SK-N-SH (cell line): ENCODE results near the gene PFAS. TPM values are rescaled to one million over a fixed set of nuclear protein-coding genes. Genes with fewer than 3 reads are reported as not detected.

Source experiments
- CTCF ChIA-PET: fragments of 300-600, 350-600 bp; formaldehyde crosslinking; extraction: SDS; loops from one replicate; lab custom pipeline; 2021; lab: Yijun Ruan, JAX
- POLR2A ChIA-PET: fragments of 350-600 bp; sonication (Branson Sonifier 250); formaldehyde crosslinking; extraction: SDS; loops from one replicate; lab custom pipeline; 2020; ENCODE audit warnings: antibody characterized with exemption, inconsistent platforms; lab: Yijun Ruan, JAX
- DNase-seq: peaks from one replicate; pipeline ENCODE4 v3.0.0; 2012
- H2AFZ ChIP-seq: fragments of 200-600 bp; sonication (generic); 2 replicates; pipeline ENCODE4 v1.8.1; 2016; ENCODE audit warnings: antibody characterized with exemption, mild to moderate bottlenecking, low read depth
- H3F3A ChIP-seq: fragments of 200-600 bp; sonication (generic); replicated peaks from 2 replicates; pipeline ENCODE3; 2016; ENCODE audit warnings: antibody characterized with exemption, mild to moderate bottlenecking; ENCODE audit not compliant: insufficient read depth
- H3K27ac ChIP-seq, 2 experiments: fragments of 200-500 bp in 1 of 2; fragments of 200-600 bp in 1 of 2; sonication (Bioruptor generic) in 1 of 2; sonication (generic), shearing (Covaris generic) in 1 of 2; 2 replicates each; pipeline versions ENCODE4 v1.5.1 to v1.6.1; 2014 to 2016; ENCODE audit warnings: low read depth in 2 of 2, inconsistent platforms in 1 of 2, low read length in 1 of 2, mild to moderate bottlenecking in 1 of 2, mixed read lengths in 1 of 2
- H3K27me3 ChIP-seq: fragments of 200-600 bp; sonication (generic), shearing (Covaris generic); 2 replicates; pipeline ENCODE4 v1.6.1; 2016; ENCODE audit warnings: mixed run types; ENCODE audit not compliant: insufficient read depth
- H3K36me3 ChIP-seq, 2 experiments: fragments of 200-500 bp in 1 of 2; fragments of 200-600 bp in 1 of 2; sonication (Bioruptor generic) in 1 of 2; sonication (generic) in 1 of 2; replicated peaks in 1 of 2; 2 replicates each; pipeline versions ENCODE3 to v1.5.1; 2014 to 2016; ENCODE audit warnings: low read length in 1 of 2, mild to moderate bottlenecking in 1 of 2; ENCODE audit not compliant: insufficient read depth in 2 of 2, control insufficient read depth in 1 of 2
- H3K4me1 ChIP-seq, 2 experiments: fragments of 200-500 bp in 1 of 2; fragments of 200-600 bp in 1 of 2; sonication (Bioruptor generic) in 1 of 2; sonication (generic), shearing (Covaris generic) in 1 of 2; 2 replicates each; pipeline versions ENCODE4 v1.5.1 to v1.6.1; 2014 to 2016; ENCODE audit warnings: low read depth in 1 of 2, low read length in 1 of 2, mixed run types in 1 of 2; ENCODE audit not compliant: insufficient read depth in 2 of 2, control insufficient read depth in 1 of 2
- H3K4me2 ChIP-seq: fragments of 200-600 bp; sonication (generic), shearing (Covaris generic); 2 replicates; pipeline ENCODE4 v1.6.1; 2017; ENCODE audit warnings: mixed run types
- H3K4me3 ChIP-seq, 2 experiments: fragments of 200-500 bp in 1 of 2; fragments of 200-600 bp in 1 of 2; sonication (Bioruptor generic) in 1 of 2; sonication (generic), shearing (Covaris generic) in 1 of 2; 2 replicates each; pipeline versions ENCODE4 v1.5.1 to v1.8.1; 2014 to 2016; ENCODE audit warnings: low read depth in 2 of 2, inconsistent platforms in 1 of 2, low read length in 1 of 2, mild to moderate bottlenecking in 1 of 2, mixed read lengths in 1 of 2, moderate library complexity in 1 of 2
- H3K79me2 ChIP-seq: fragments of 200-600 bp; sonication (generic); 2 replicates; pipeline ENCODE4 v1.8.1; 2017; ENCODE audit warnings: mild to moderate bottlenecking; ENCODE audit not compliant: insufficient read depth
- H3K9ac ChIP-seq: fragments of 200-600 bp; sonication (generic); 2 replicates; pipeline ENCODE4 v1.6.1; 2017; ENCODE audit warnings: mixed run types
- H3K9me2 ChIP-seq: fragments of 200-600 bp; sonication (generic); 2 replicates; pipeline ENCODE4 v1.6.1; 2017; ENCODE audit warnings: mixed run types
- H3K9me3 ChIP-seq: fragments of 200-600 bp; sonication (generic); 2 replicates; pipeline ENCODE4 v1.6.1; 2017; ENCODE audit warnings: mixed run types, mild to moderate bottlenecking, moderate library complexity
- H4K20me1 ChIP-seq: fragments of 200-600 bp; sonication (generic); 2 replicates; pipeline ENCODE4 v1.6.1; 2017; ENCODE audit warnings: mild to moderate bottlenecking, mixed run types; ENCODE audit not compliant: insufficient read depth
- EP300 ChIP-seq, 2 experiments: IDR thresholded peaks; 2 replicates each; pipeline versions ENCODE4 v1.4.0 to v1.6.1; 2012; ENCODE audit warnings: borderline replicate concordance in 1 of 2, low read depth in 1 of 2, low read length in 1 of 2
- EZH2phosphoT487 ChIP-seq: fragments of 200-600 bp; sonication (generic); IDR thresholded peaks from 2 replicates; pipeline ENCODE4 v1.6.1; 2017; ENCODE audit warnings: low read depth, mixed run types, mild to moderate bottlenecking, antibody characterized with exemption, moderate library complexity, borderline replicate concordance
- FOSL2 ChIP-seq: IDR thresholded peaks from 2 replicates; pipeline ENCODE4 v1.4.0; 2012; ENCODE audit warnings: low read depth, mild to moderate bottlenecking, moderate library complexity, borderline replicate concordance
- GABPA ChIP-seq: IDR thresholded peaks from 2 replicates; pipeline ENCODE4 v1.4.0; 2012; ENCODE audit warnings: low read depth, mild to moderate bottlenecking
- GATA2 ChIP-seq: sonication (generic); formaldehyde crosslinking; IDR thresholded peaks from 2 replicates; pipeline ENCODE4 v1.5.0; 2020; ENCODE audit warnings: mild to moderate bottlenecking, missing genetic modification reagents
- JUND ChIP-seq: IDR thresholded peaks from 2 replicates; pipeline ENCODE4 v1.4.0; 2012
- NRF1 ChIP-seq: IDR thresholded peaks from 2 replicates; pipeline ENCODE4 v1.6.1; 2012; ENCODE audit warnings: low read depth, mild to moderate bottlenecking, low read length
- POLR2AphosphoS5 ChIP-seq: IDR thresholded peaks from 2 replicates; pipeline ENCODE4 v1.6.1; 2012; ENCODE audit warnings: low read depth, low read length
- RCOR1 ChIP-seq: fragments of 150-350 bp; IDR thresholded peaks from 2 replicates; pipeline ENCODE4 v1.6.1; 2017; ENCODE audit warnings: antibody characterized with exemption, low read length
- RFX5 ChIP-seq: IDR thresholded peaks from 2 replicates; pipeline ENCODE4 v1.6.1; 2012; ENCODE audit warnings: mild to moderate bottlenecking, improper control_type of control experiment, low read length
- RXRA ChIP-seq: IDR thresholded peaks from 2 replicates; pipeline ENCODE4 v1.4.0; 2012; ENCODE audit warnings: low read depth, mild to moderate bottlenecking, borderline replicate concordance
- SMC3 ChIP-seq: IDR thresholded peaks from 2 replicates; pipeline ENCODE4 v1.6.1; 2012; ENCODE audit warnings: low read depth, low read length, improper control_type of control experiment
- TCF12 ChIP-seq: IDR thresholded peaks from 2 replicates; pipeline ENCODE4 v1.4.0; 2012
- TEAD4 ChIP-seq: IDR thresholded peaks from 2 replicates; pipeline ENCODE4 v1.4.0; 2012; ENCODE audit warnings: mild to moderate bottlenecking, borderline replicate concordance; ENCODE audit not compliant: insufficient read depth
- YY1 ChIP-seq: IDR thresholded peaks from 2 replicates; pipeline ENCODE4 v1.4.0; 2012; ENCODE audit warnings: low read depth, mild to moderate bottlenecking
- WGBS: methylation state at CpG from one replicate; pipeline ENCODE4 v1.1.6; 2017; ENCODE audit warnings: low lambda C conversion rate; 5-methylcytosine and 5-hydroxymethylcytosine counted together
- polyA plus RNA-seq, 3 experiments: library from polyadenylated mRNA; depleted of rRNA; stranded (reverse); fragments of >200 nt; gene quantifications; 2 replicates each; pipeline ENCODE4 v1.2.3, GENCODE V29; 2012
- TF ChIP-seq, protein P1 (sequence below): IDR thresholded peaks from 2 replicates; pipeline ENCODE4 v1.4.0; 2012; ENCODE audit warnings: low read depth
- TF ChIP-seq, protein P2 (sequence below): IDR thresholded peaks from 2 replicates; pipeline ENCODE4 v1.6.1; 2012; ENCODE audit warnings: mild to moderate bottlenecking, low read depth, low read length, moderate library complexity
- TF ChIP-seq, protein P3 (sequence below): IDR thresholded peaks from 2 replicates; pipeline ENCODE4; 2012
- TF ChIP-seq, protein P4 (sequence below): fragments of 150-350 bp; IDR thresholded peaks from 2 replicates; pipeline ENCODE4 v1.6.1; 2017; ENCODE audit warnings: antibody characterized with exemption, low read length, low read depth, borderline replicate concordance

Gene PFAS
- polyA plus RNA-seq, 1 of the 3 experiments (the other 2 are of a cell fraction), result 22.4 TPM

DNA sequence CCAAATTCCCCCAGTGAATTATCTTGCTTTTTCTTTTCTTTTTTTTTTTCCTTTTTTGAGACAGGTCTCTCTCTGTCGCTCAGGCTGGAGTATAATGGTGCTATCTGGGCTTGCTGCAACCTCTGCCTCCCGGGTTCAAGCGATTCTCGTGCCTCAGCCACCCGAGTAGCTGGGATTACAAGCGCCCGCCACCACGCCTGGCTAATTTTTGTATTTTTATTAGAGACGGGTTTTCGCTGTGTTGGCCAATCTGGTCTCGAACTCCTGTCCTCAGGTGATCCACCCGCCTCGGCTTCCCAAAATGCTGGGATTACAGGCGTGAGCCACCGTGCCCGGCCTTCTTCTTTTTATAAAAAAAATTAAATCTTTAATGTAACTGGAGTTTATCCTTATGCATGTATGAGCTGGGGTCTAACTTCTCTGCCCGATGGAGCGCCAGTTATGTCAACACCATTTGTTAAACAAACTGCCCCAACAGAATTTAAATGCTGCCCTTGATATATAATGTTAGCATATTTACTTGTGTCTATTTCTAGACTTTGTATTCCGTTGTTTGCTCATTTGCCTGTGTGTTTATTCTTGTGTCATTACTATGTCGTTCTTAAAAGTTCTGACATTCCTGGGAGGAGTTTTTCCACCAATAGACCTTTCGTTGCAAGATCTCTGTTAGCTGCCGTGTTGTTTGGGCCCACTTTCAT lies 38.2 kb upstream of the PFAS start:
- peaks cover 0 to 9% of the 10 kb centered on the region in 2 experiments; a peak in 1 of 4 replicates for H3K4me1 ChIP-seq
- DNase-seq, result no peak
- H3K9ac ChIP-seq, result peak overlapping the region; percentile 85
- H3K36me3 ChIP-seq, result peaks cover 0 to 1% of the 10 kb centered on the region in 2 experiments
- no peaks in the 10 kb centered on the region for H3K9me2 ChIP-seq
- H3K27me3 ChIP-seq, result no peaks in the 10 kb centered on the region
- H3K4me2 ChIP-seq, result peak overlapping the region; percentile 94
- H3K9me3 ChIP-seq, result no peaks in the 10 kb centered on the region
- H3K79me2 ChIP-seq, result peaks cover 43% of the 10 kb centered on the region
- TF ChIP-seq, protein P1, sequence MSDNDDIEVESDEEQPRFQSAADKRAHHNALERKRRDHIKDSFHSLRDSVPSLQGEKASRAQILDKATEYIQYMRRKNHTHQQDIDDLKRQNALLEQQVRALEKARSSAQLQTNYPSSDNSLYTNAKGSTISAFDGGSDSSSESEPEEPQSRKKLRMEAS, result no peak
- TF ChIP-seq GATA2 (CRISPR knock-in tag) (no peak), YY1 (0 out of 2 replicates have a peak, but pooled peaks have one; percentile 14)
- H3F3A ChIP-seq, result peaks cover 28% of the 10 kb centered on the region
- peak overlapping the region; percentile 99 for H2AFZ ChIP-seq
- peaks cover under 1% of the 10 kb centered on the region; the same call in 1 of the 2 replicates for H4K20me1 ChIP-seq
- ChIA-PET POLR2A (interaction anchor here (0.6 to 4.6 kb wide), 8 partner anchors 8 to 90 kb away, joined by 3 to 22 read pairs (median 5); partner anchors contain the start of genes BORCS6 and CTC1), CTCF (interaction anchor here (0.8 to 1.9 kb wide), 5 partner anchors 11 to 94 kb away, joined by 3 to 7 read pairs (median 3); no protein-coding TSS in a partner anchor)
- peak overlapping the region; percentile 61 to 85 for H3K4me3 ChIP-seq
- 24% methylated on average over 22 of the region's 22 CpGs for WGBS
- H3K27ac ChIP-seq, result peak overlapping the region; percentile 54 to 84; a peak in 3 of 4 replicates

DNA sequence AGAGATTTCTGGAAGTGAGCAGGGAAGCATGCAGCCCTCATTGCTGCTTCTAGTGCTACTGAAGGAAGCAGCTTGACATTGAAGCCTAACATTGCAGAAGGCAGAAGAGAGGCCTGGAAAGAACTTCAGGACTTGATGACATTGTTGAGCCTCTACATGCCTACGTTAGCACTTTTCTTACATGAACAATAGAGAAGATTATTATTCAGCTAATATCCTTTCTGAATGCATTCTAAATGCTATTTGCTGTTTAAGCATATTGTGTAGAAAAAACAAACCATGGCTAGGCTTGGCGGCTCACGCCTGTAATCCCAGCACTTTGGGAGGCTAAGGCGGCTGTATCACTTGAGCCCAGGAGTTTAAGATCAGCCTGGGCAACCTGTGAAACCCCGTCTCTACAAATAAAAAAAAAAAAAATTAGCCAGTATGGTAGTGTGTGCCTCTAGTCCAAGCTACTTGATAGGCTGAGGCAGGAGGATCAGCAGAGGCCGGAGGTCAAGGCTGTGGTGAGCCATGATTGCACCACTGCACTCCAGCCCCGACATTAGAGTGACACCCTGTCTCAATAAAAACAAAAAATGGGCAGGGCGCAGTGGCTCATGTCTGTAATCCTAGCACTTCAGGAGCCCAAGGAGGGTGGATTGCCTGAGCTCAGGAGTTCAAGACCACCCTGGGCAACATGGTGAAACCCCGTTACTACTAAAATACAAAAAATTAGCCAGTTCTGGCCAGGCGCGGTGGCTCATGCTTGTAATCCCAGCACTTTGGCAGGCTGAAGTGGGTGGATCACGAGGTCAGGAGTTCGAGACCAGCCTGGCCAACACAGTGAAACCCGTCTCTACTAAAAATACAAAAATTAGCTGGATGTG lies 36.5 kb upstream of the PFAS start:
- Histone ChIP-seq H3K27ac (no peak overlapping the region), H3K9ac (no peak overlapping the region), H3K36me3 (no peaks in the 10 kb centered on the region), H3K79me2 (peaks cover 29% of the 10 kb centered on the region), H3K9me3 (no peaks in the 10 kb centered on the region), H3K4me1 (peaks cover 0 to 9% of the 10 kb centered on the region in 2 experiments; a peak in 1 of 4 replicates), H3K27me3 (no peaks in the 10 kb centered on the region), H3K4me3 (no peak overlapping the region), H3K9me2 (no peaks in the 10 kb centered on the region), H3K4me2 (no peak overlapping the region), H4K20me1 (no peaks in the 10 kb centered on the region; the same call in 1 of the 2 replicates), H2AFZ (no peak overlapping the region), H3F3A (peaks cover 24% of the 10 kb centered on the region)
- TF ChIP-seq RXRA (no peak), EZH2phosphoT487 (no peak), RFX5 (no peak), NRF1 (no peak), POLR2AphosphoS5 (no peak), SMC3 (no peak), TEAD4 (no peak), GABPA (no peak), EP300 (IDR thresholded peaks at IDR 0.05; ENCODE audit: borderline replicate concordance in 1 of 2, low read depth in 1 of 2, low read length in 1 of 2) (no peak), FOSL2 (no peak), RCOR1 (no peak), JUND (no peak), TCF12 (no peak)
- TF ChIP-seq, protein P2, sequence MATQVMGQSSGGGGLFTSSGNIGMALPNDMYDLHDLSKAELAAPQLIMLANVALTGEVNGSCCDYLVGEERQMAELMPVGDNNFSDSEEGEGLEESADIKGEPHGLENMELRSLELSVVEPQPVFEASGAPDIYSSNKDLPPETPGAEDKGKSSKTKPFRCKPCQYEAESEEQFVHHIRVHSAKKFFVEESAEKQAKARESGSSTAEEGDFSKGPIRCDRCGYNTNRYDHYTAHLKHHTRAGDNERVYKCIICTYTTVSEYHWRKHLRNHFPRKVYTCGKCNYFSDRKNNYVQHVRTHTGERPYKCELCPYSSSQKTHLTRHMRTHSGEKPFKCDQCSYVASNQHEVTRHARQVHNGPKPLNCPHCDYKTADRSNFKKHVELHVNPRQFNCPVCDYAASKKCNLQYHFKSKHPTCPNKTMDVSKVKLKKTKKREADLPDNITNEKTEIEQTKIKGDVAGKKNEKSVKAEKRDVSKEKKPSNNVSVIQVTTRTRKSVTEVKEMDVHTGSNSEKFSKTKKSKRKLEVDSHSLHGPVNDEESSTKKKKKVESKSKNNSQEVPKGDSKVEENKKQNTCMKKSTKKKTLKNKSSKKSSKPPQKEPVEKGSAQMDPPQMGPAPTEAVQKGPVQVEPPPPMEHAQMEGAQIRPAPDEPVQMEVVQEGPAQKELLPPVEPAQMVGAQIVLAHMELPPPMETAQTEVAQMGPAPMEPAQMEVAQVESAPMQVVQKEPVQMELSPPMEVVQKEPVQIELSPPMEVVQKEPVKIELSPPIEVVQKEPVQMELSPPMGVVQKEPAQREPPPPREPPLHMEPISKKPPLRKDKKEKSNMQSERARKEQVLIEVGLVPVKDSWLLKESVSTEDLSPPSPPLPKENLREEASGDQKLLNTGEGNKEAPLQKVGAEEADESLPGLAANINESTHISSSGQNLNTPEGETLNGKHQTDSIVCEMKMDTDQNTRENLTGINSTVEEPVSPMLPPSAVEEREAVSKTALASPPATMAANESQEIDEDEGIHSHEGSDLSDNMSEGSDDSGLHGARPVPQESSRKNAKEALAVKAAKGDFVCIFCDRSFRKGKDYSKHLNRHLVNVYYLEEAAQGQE, result no peak
- TF ChIP-seq, protein P3, sequence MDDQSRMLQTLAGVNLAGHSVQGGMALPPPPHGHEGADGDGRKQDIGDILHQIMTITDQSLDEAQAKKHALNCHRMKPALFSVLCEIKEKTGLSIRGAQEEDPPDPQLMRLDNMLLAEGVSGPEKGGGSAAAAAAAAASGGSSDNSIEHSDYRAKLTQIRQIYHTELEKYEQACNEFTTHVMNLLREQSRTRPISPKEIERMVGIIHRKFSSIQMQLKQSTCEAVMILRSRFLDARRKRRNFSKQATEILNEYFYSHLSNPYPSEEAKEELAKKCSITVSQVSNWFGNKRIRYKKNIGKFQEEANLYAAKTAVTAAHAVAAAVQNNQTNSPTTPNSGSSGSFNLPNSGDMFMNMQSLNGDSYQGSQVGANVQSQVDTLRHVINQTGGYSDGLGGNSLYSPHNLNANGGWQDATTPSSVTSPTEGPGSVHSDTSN, result no peak
- TF ChIP-seq, protein P4, sequence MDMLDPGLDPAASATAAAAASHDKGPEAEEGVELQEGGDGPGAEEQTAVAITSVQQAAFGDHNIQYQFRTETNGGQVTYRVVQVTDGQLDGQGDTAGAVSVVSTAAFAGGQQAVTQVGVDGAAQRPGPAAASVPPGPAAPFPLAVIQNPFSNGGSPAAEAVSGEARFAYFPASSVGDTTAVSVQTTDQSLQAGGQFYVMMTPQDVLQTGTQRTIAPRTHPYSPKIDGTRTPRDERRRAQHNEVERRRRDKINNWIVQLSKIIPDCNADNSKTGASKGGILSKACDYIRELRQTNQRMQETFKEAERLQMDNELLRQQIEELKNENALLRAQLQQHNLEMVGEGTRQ, result no peak
- CTCF ChIA-PET, result interaction anchor here (0.6 to 2.0 kb wide), 5 partner anchors 9 to 996 kb away, joined by 3 to 7 read pairs (median 5); no protein-coding TSS in a partner anchor
- DNase-seq, result no peak
- 87% methylated on average over 14 of the region's 14 CpGs for WGBS
- POLR2A ChIA-PET, result interaction anchor here (0.6 to 4.6 kb wide), 2 partner anchors 9 to 21 kb away, joined by 3 to 22 read pairs; partner anchors contain the start of gene BORCS6
